Smooth muscle cell (in vitro differentiated cells): ENCODE data around the gene PLD2. TPM values are rescaled to one million over a fixed set of nuclear protein-coding genes. Genes with fewer than 3 reads are reported as not detected.
A peak's percentile ranks its signal among the peaks of the same experiment; 100 is the strongest.
"Not testable (repeated sequence)": the region's sequence is repeated elsewhere in the genome, so short reads cannot be mapped to it uniquely, and the experiment has no call there.

Experiments
- DNase-seq: peaks from one replicate; lab custom pipeline; 2025; ENCODE audit not compliant: unreplicated experiment; lab: John Stamatoyannopoulos, UW
- H2AFZ ChIP-seq: fragments of 200-600 bp; sonication (generic); 2 replicates; pipeline ENCODE4 v1.6.0; 2016; ENCODE audit warnings: antibody characterized with exemption, low read depth, mild to moderate bottlenecking
- H3F3A ChIP-seq: fragments of 200-600 bp; sonication (generic); 2 replicates; pipeline ENCODE4 v1.6.0; 2017; ENCODE audit warnings: antibody characterized with exemption, low read depth
- H3K27ac ChIP-seq: fragments of 200-600 bp; sonication (generic); 2 replicates; pipeline ENCODE4 v1.5.1; 2016; ENCODE audit warnings: low read depth, mild to moderate bottlenecking
- H3K27me3 ChIP-seq: fragments of 200-600 bp; sonication (generic); 2 replicates; pipeline ENCODE4 v1.6.1; 2016; ENCODE audit warnings: low read depth, mild to moderate bottlenecking
- H3K36me3 ChIP-seq: fragments of 200-600 bp; sonication (generic); 2 replicates; pipeline ENCODE4 v1.5.1; 2016; ENCODE audit warnings: low read depth
- H3K4me1 ChIP-seq: fragments of 200-600 bp; sonication (generic); 2 replicates; pipeline ENCODE4 v1.5.1; 2016; ENCODE audit warnings: low read depth
- H3K4me2 ChIP-seq: fragments of 200-600 bp; sonication (generic); 2 replicates; pipeline ENCODE4 v1.6.0; 2016; ENCODE audit warnings: mild to moderate bottlenecking
- H3K4me3 ChIP-seq: fragments of 200-600 bp; sonication (generic); 2 replicates; pipeline ENCODE4 v1.5.1; 2016; ENCODE audit warnings: mild to moderate bottlenecking
- H3K79me2 ChIP-seq: fragments of 200-600 bp; sonication (generic); 2 replicates; pipeline ENCODE4 v1.6.0; 2016; ENCODE audit warnings: low read depth, mild to moderate bottlenecking
- H3K9ac ChIP-seq: fragments of 200-600 bp; sonication (generic); 2 replicates; pipeline ENCODE4 v1.6.0; 2016; ENCODE audit warnings: low read depth
- H3K9me3 ChIP-seq: fragments of 200-600 bp; sonication (generic); replicated peaks from 2 replicates; pipeline ENCODE4 v1.5.1; 2016; ENCODE audit warnings: low read depth
- H4K20me1 ChIP-seq: fragments of 200-600 bp; sonication (generic); 2 replicates; pipeline ENCODE4 v1.6.0; 2016; ENCODE audit warnings: low read depth
- CTCF ChIP-seq: fragments of 200-600 bp; sonication (generic); IDR thresholded peaks from 2 replicates; pipeline ENCODE4 v1.5.1; 2017; ENCODE audit warnings: borderline replicate concordance, mild to moderate bottlenecking, antibody characterized with exemption; ENCODE audit not compliant: insufficient read depth, poor library complexity, severe bottlenecking
- WGBS: methylation state at CpG from one replicate; pipeline ENCODE4 v1.1.7; 2016; ENCODE audit warnings: low lambda C conversion rate; 5-methylcytosine and 5-hydroxymethylcytosine counted together
- polyA plus RNA-seq: library from polyadenylated mRNA; unstranded; fragments of >200 nt; fragmentation: Nextera tagmentation; extraction: Ambion mirVana; gene quantifications from 2 replicates; pipeline ENCODE4 v1.2.1, GENCODE V29; 2016
- total RNA-seq: library from RNA; depleted of rRNA; stranded (reverse); fragments of >200 nt; gene quantifications from 2 replicates; pipeline ENCODE4 v1.2.3, GENCODE V29; 2014

Gene PLD2
- total and polyA plus RNA-seq, 2 experiments from 2014 or later: 9.9 to 20.3 TPM

GRCh38 chr17:4827399-4827798 is 20.4 kb downstream of the PLD2 start:
- no peaks in the 10 kb centered on the region for H3K36me3 ChIP-seq
- no peaks in the 10 kb centered on the region for H3K79me2 ChIP-seq
- H4K20me1 ChIP-seq: no peaks in the 10 kb centered on the region
- no peaks in the 10 kb centered on the region for H3K9me3 ChIP-seq
- H2AFZ ChIP-seq: no peak overlapping the region
- peaks cover 4% of the 10 kb centered on the region for H3F3A ChIP-seq
- no peak for TF ChIP-seq CTCF
- H3K9ac ChIP-seq: no peak overlapping the region
- H3K27ac ChIP-seq: no peak overlapping the region
- H3K27me3 ChIP-seq: no peaks in the 10 kb centered on the region
- H3K4me2 ChIP-seq: no peak overlapping the region
- H3K4me3 ChIP-seq: no peak overlapping the region
- 79% methylated on average over 8 of the region's 8 CpGs for whole genome bisulfite sequencing
- no peaks in the 10 kb centered on the region for H3K4me1 ChIP-seq
- DNase-seq: no peak

GRCh38 chr17:4832829-4833177 is 25.9 kb downstream of the PLD2 start:
- H3K27ac ChIP-seq: peak overlapping the region; percentile 87
- H3K4me2 ChIP-seq: peak overlapping the region; percentile 96
- not testable (repeated sequence) for H3K4me1 ChIP-seq, H3K27me3 ChIP-seq, H2AFZ ChIP-seq, H3K36me3 ChIP-seq, DNase-seq, H3K9me3 ChIP-seq
- H3K4me3 ChIP-seq: peak overlapping the region; percentile 90
- WGBS: 0% methylated on average over 12 of the region's 17 CpGs
- peaks cover 39% of the 10 kb centered on the region for H4K20me1 ChIP-seq
- H3F3A ChIP-seq: peaks cover 15% of the 10 kb centered on the region
- peak overlapping the region; percentile 88 for H3K9ac ChIP-seq
- peaks cover 43% of the 10 kb centered on the region for H3K79me2 ChIP-seq

- H4K20me1 ChIP-seq: peaks cover 45% of the 10 kb centered on the region
- TF ChIP-seq CTCF: no peak
- H3K9me3 ChIP-seq: no peaks in the 10 kb centered on the region
- WGBS: 1% methylated on average over 70 of the region's 91 CpGs
- DNase-seq: peak; percentile 77
- H3K9ac ChIP-seq: peak within 1 kb of the TSS; percentile 88
- peaks cover 15% of the 10 kb centered on the region for H3F3A ChIP-seq
- H3K27me3 ChIP-seq: no peaks in the 10 kb centered on the region
- H2AFZ ChIP-seq: peak within 1 kb of the TSS; percentile 92
- peaks cover 43% of the 10 kb centered on the region for H3K79me2 ChIP-seq
- peak within 1 kb of the TSS; percentile 96 for H3K4me2 ChIP-seq
- H3K36me3 ChIP-seq: no peaks in the 10 kb centered on the region
- peak within 1 kb of the TSS; percentile 90 for H3K4me3 ChIP-seq
- H3K4me1 ChIP-seq: no peaks in the 10 kb centered on the region
- peak within 1 kb of the TSS; percentile 87 for H3K27ac ChIP-seq
Observed at GRCh38 chr17:4833178-4833940, 26.4 kb downstream of the PLD2 start, which contains the start of gene MINK1. Gene MINK1 (plus strand): TSS chr17:4833340. CDS start chr17:4833584, 244 bp downstream.

GRCh38 chr17:4833941-4834680 is 27.2 kb downstream of the PLD2 start:
- peak overlapping the region; percentile 87 for H3K27ac ChIP-seq
- 9% methylated on average over 15 of the region's 15 CpGs for WGBS

More at GRCh38 chr17:4833941-4834680, 27.2 kb downstream of the PLD2 start:
- H3K27me3 ChIP-seq: no peaks in the 10 kb centered on the region
- TF ChIP-seq CTCF: no peak
- peak overlapping the region; percentile 90 for H3K4me3 ChIP-seq
- no peaks in the 10 kb centered on the region for H3K9me3 ChIP-seq
- peaks cover 10% of the 10 kb centered on the region for H3F3A ChIP-seq
- no peaks in the 10 kb centered on the region for H3K36me3 ChIP-seq
- peaks cover under 1% of the 10 kb centered on the region for H3K4me1 ChIP-seq
- DNase-seq: no peak
- peaks cover 44% of the 10 kb centered on the region for H3K79me2 ChIP-seq
- H4K20me1 ChIP-seq: peaks cover 48% of the 10 kb centered on the region
- peak overlapping the region; percentile 88 for H3K9ac ChIP-seq
- H3K4me2 ChIP-seq: peak overlapping the region; percentile 96
- H2AFZ ChIP-seq: peak overlapping the region; percentile 92
